Prostate gland (tissue), 2 donors: ENCODE results near the gene DENND4C. TPM values are rescaled to one million over a fixed set of nuclear protein-coding genes. Genes with fewer than 3 reads are reported as not detected.

Experiments used
- DNase-seq: peaks from one replicate; pipeline ENCODE4 v3.0.0-alpha.2; 2019; ENCODE audit warnings: low spot score
- H3K27ac ChIP-seq, 2 donors: fragments of 200-600 bp; sonication (generic); 2 replicates each; pipeline ENCODE4 v1.5.1; 2017 to 2019
- H3K27me3 ChIP-seq: fragments of 200-600 bp; sonication (generic); replicated peaks from 2 replicates; pipeline ENCODE4 v1.5.1; 2019; ENCODE audit not compliant: insufficient read depth
- H3K36me3 ChIP-seq, 2 donors: fragments of 200-600 bp; sonication (generic); 1 replicate in 1 of 2; 2 replicates in 1 of 2; pipeline versions ENCODE4 v1.5.1 to v1.8.1; 2017 to 2019
- H3K4me1 ChIP-seq: fragments of 200-600 bp; sonication (generic); replicated peaks from 2 replicates; pipeline ENCODE4 v1.5.1; 2019
- H3K4me3 ChIP-seq, 2 donors: fragments of 200-600 bp; sonication (generic); 2 replicates each; pipeline ENCODE4 v1.5.1; 2017 to 2019
- H3K9me3 ChIP-seq: fragments of 200-600 bp; sonication (generic); 2 replicates; pipeline ENCODE4 v1.5.1; 2017
- CTCF ChIP-seq, 4 experiments: fragments of 200-600 bp in 2 of 4; fragments of 450-650 bp in 2 of 4; sonication (generic) in 2 of 4; IDR thresholded peaks; 1 replicate in 3 of 4; 2 replicates in 1 of 4; pipeline ENCODE4 v1.5.1; 2016 to 2019; ENCODE audit warnings: antibody characterized with exemption in 4 of 4, mild to moderate bottlenecking in 2 of 4, moderate library complexity in 2 of 4
- POLR2A ChIP-seq: fragments of 450-650 bp; IDR thresholded peaks from one replicate; pipeline ENCODE4 v1.6.1; 2016; ENCODE audit warnings: antibody characterized with exemption, mild to moderate bottlenecking
- POLR2AphosphoS5 ChIP-seq: sonication (generic); formaldehyde crosslinking; IDR thresholded peaks from one replicate; pipeline ENCODE4 v1.6.1; 2017; ENCODE audit warnings: antibody characterized with exemption
- WGBS: methylation state at CpG from one replicate; pipeline ENCODE4 v1.1.5; 2018; 5-methylcytosine and 5-hydroxymethylcytosine counted together
- intact Hi-C: fragments of 100-400 bp; cut with DNase I; formaldehyde crosslinking; loops from one replicate; pipeline ENCODE4 v1.14.2; 2022
- total RNA-seq, 2 donors: library from RNA; depleted of rRNA; stranded (reverse); fragments of >200 nt; gene quantifications; one replicate each; pipeline ENCODE4 v1.1.0, GENCODE V29; 2016

DENND4C gene
- total RNA-seq, 2 donors from 2014 or later = 71.4 to 104 TPM

GRCh38 chr9:19376931-19377330 lies 146.4 kb downstream of the DENND4C start:
- Histone ChIP-seq H3K4me1 (peaks cover 4% of the 10 kb centered on the region), H3K27me3 (no peaks in the 10 kb centered on the region), H3K27ac (no peak overlapping the region), H3K4me3 (no peak overlapping the region), H3K9me3 (no peaks in the 10 kb centered on the region), H3K36me3 (peaks cover 0 to 10% of the 10 kb centered on the region in 2 donors)
- no peak for DNase-seq
- no peak for TF ChIP-seq POLR2AphosphoS5
- TF ChIP-seq POLR2A = no peak
- TF ChIP-seq CTCF (IDR thresholded peaks at IDR 0.05) = no peak
- intact Hi-C loops = loop anchor here (10.0 kb wide), 1 partner anchor 252 kb away; the partner anchor contains the start of gene PLIN2
- 66% methylated on average over 2 of the region's 2 CpGs for WGBS

- TF ChIP-seq POLR2AphosphoS5 (no peak), CTCF (IDR thresholded peaks at IDR 0.05) (no peak), POLR2A (no peak)
- Histone ChIP-seq H3K9me3 (no peaks in the 10 kb centered on the region), H3K4me3 (no peak overlapping the region), H3K36me3 (peaks cover 0 to 10% of the 10 kb centered on the region in 2 donors), H3K27me3 (no peaks in the 10 kb centered on the region), H3K4me1 (peaks cover 4% of the 10 kb centered on the region), H3K27ac (no peak overlapping the region)
- no peak for DNase-seq
- 76% methylated on average over 4 of the region's 4 CpGs for WGBS
- intact Hi-C loops = loop anchor here (10.0 kb wide), 1 partner anchor 253 kb away; the partner anchor contains the start of gene PLIN2
These were observed 147.7 kb downstream of the DENND4C start for GRCh38 chr9:19378164-19378563.

GRCh38 chr9:19378647-19379046 lies 148.2 kb downstream of the DENND4C start:
- H3K4me1 ChIP-seq = peaks cover 4% of the 10 kb centered on the region
- no peaks in the 10 kb centered on the region for H3K9me3 ChIP-seq
- peaks cover 0 to 10% of the 10 kb centered on the region in 2 donors for H3K36me3 ChIP-seq
- WGBS = 41% methylated on average over 7 of the region's 7 CpGs
- peak overlapping the region; percentile 52 to 85 for H3K4me3 ChIP-seq
- intact Hi-C loops = loop anchor here (10.0 kb wide), 1 partner anchor 254 kb away; the partner anchor contains the start of gene PLIN2
- no peak for DNase-seq
- H3K27ac ChIP-seq = peak overlapping the region; percentile 95
- TF ChIP-seq POLR2A (no peak), CTCF (IDR thresholded peaks at IDR 0.05) (no peak), POLR2AphosphoS5 (no peak)
- no peaks in the 10 kb centered on the region for H3K27me3 ChIP-seq

- Histone ChIP-seq H3K36me3 (peaks cover 0 to 10% of the 10 kb centered on the region in 2 donors), H3K27ac (peak overlapping the region; percentile 95), H3K27me3 (no peaks in the 10 kb centered on the region), H3K4me1 (peaks cover 4% of the 10 kb centered on the region), H3K4me3 (peak overlapping the region; percentile 52 to 85), H3K9me3 (no peaks in the 10 kb centered on the region)
- WGBS = 4% methylated on average over 12 of the region's 12 CpGs
- DNase-seq = no peak
- intact Hi-C loops = loop anchor here (10.0 kb wide), 1 partner anchor 254 kb away; the partner anchor contains the start of gene PLIN2
- TF ChIP-seq CTCF (IDR thresholded peaks at IDR 0.05) (no peak), POLR2A (no peak), POLR2AphosphoS5 (no peak)
These were observed 148.8 kb downstream of the DENND4C start for GRCh38 chr9:19379283-19379682.

- TF ChIP-seq CTCF (IDR thresholded peaks at IDR 0.05) (no peak), POLR2A (no peak), POLR2AphosphoS5 (no peak)
- Histone ChIP-seq H3K4me3 (peak overlapping the region; percentile 52 to 85), H3K27me3 (no peaks in the 10 kb centered on the region), H3K36me3 (peaks cover 0 to 10% of the 10 kb centered on the region in 2 donors), H3K4me1 (peaks cover 4% of the 10 kb centered on the region), H3K27ac (peak overlapping the region; percentile 95), H3K9me3 (no peaks in the 10 kb centered on the region)
- intact Hi-C loops = loop anchor here (5.0 to 10.0 kb wide), 3 partner anchors 147 to 277 kb away; partner anchors contain the start of genes DENND4C, HAUS6 and PLIN2
- 0% methylated on average over 30 of the region's 30 CpGs for WGBS
- DNase-seq = no peak
These were observed 149.2 kb downstream of the DENND4C start for GRCh38 chr9:19379697-19380046.
